Subcutaneous adipose tissue (tissue), 4 donors: Measurements from ENCODE around the gene CENPK. TPM values are rescaled to one million over a fixed set of nuclear protein-coding genes. Genes with fewer than 3 reads are reported as not detected.

Experiments
- CTCF ChIP-seq: fragments of 450-650 bp; IDR thresholded peaks from one replicate; pipeline ENCODE4 v1.5.1; 2016; ENCODE audit warnings: low read depth, mild to moderate bottlenecking, control low read depth, antibody characterized with exemption, moderate library complexity
- total RNA-seq, 4 donors: library from RNA; depleted of rRNA; stranded (reverse); fragments of >200 nt; gene quantifications; one replicate each; pipeline ENCODE4 v1.1.0, GENCODE V29; 2016

CENPK gene, protein sequence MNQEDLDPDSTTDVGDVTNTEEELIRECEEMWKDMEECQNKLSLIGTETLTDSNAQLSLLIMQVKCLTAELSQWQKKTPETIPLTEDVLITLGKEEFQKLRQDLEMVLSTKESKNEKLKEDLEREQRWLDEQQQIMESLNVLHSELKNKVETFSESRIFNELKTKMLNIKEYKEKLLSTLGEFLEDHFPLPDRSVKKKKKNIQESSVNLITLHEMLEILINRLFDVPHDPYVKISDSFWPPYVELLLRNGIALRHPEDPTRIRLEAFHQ
- total RNA-seq: 1 to 10 TPM in 3 of 4 donors, under 1 TPM in 1; 0.88 to 5.6 (median 2.2) TPM

- TF ChIP-seq CTCF: no peak
These were observed at the start of gene CENPK, which contains the start of gene PPWD1 for GRCh38 chr5:65562731-65563701. TSS of gene CENPK (minus strand) at chr5:65563168. CDS start at chr5:65554907, 8,261 bp downstream. TSS of gene PPWD1 (plus strand) at chr5:65563296. CDS start at chr5:65563311, 15 bp downstream.

DNA sequence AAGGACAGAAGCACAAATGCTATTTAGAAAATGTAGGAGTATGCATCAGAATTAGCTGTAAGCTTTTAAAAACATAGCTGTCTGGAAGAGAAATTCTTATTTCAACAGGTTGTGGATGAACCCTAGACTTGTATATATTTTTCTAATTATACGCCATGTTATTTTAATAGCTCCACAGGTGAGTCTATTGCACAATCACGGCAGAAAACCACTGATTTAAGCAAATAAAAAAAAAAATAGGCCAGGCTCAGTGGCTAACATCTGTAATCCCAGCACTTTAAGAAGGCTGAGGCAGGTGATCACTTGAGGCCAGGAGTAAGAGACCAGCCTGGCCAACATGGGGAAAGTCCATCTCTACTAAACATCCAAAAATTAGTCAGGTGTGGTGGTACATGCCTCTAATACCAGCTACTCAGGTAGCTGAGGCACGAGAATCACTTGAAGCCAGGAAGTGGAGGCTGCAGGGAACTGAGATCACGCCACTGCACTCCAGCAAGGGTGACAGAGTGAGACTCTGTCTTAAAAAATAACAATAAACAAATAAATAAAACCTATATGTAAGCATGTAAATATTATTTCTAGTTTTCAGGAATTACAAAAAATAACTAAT is 49.4 kb upstream of the CENPK start:
- TF ChIP-seq CTCF: no peak

GRCh38 chr5:65611524-65611923 is 48.6 kb upstream of the CENPK start:
- TF ChIP-seq CTCF: no peak

- TF ChIP-seq CTCF: no peak
These were observed 25.7 kb upstream of the CENPK start for GRCh38 chr5:65588694-65589093.

DNA sequence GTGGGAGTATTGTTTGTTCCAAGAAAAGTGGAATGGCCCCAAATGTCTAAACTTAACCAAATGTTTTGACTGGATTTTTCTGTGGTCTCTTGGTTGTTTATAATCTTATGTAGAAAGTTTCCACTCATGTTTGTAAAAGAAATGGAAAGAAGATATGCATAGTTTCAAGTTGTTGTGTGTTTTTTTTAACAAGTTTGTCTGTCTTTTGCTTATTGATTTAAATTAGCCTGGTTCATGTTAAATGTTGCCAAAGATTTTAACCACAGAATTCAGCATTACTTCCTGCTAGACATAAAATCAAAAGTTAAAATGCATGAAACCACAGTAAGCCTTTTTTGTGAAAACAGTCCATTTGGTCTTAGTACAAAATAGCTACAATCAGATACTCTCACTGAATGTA is 14.2 kb upstream of the CENPK start:
- TF ChIP-seq CTCF: no peak

DNA sequence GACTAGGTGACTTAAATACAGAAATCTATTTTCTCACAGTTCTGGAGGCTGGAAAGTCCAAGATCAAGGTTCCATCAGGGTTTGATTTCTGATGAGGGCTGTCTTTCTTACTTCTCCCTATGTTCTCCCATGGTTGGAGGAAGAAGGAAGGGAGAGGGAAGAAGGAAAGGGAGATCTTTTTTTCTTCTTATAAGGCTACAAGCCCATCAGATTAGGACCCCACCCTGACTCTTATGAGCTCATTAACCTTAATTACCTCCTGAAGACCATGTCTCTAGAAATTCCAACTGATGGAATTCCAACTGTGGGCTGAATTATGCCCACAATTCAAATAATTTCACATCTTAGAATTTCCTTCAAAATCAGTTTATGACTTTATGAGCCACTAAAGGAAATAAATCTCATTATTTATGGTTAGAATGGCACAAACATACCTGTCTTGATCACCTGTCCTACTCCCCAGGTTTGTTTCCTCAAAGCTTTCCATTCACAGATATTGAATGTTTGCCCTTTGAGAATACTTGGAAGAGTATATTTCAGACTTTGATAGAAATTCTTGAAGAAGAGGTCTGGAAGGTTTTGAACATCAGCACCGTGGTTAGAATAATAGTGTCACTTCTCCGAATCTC is 7.7 kb upstream of the CENPK start:
- no peak for TF ChIP-seq CTCF
